GM19467 (cell line): ENCODE measurements around the gene BNC2.

Source experiments
- ATAC-seq: cut with Tn5 transposase; IDR thresholded peaks from one replicate; pipeline ENCODE4 v1.9.1; 2021; ENCODE audit warnings: mild to moderate bottlenecking, moderate library complexity; ENCODE audit not compliant: unreplicated experiment

The BNC2 gene

DNA sequence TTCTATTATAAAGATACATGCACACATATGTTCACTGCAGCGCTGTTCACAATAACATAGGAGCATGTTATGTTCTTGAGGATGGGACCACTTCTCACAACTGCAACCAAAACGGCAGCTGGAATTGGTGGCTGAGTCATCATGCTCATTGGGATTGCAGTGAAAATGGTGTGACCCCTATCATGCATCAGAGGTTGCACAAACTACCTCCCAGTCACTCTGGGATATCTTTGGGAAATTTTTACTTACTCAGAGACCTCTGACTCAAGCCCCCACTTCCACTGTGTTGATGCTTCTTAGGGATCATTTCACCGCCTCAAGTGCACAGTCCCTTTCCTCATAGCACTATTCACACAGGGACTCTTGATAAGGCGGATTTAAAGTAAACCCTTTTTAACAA, 474.1 kb downstream of the BNC2 start:
- ATAC-seq, result no peak

DNA sequence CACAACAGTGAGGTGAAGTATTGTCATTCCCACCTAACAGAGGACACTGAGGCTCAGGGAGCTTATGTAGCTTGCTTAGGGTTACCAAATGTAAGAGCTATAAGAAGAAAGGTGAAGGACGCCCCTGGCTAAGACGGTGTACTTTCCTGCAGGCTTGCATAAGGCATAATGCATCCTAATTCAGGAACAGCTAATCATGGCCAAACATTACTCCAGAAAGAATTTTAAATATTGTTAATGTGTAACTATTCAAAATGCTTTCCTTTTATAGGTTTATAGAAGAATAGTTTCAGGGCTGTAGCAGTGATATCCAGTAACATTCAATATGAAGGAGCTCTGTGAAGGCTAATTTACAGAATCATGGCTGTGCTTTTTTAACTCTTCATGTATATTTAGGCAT, 479.1 kb downstream of the BNC2 start:
- ATAC-seq, result no peak

DNA sequence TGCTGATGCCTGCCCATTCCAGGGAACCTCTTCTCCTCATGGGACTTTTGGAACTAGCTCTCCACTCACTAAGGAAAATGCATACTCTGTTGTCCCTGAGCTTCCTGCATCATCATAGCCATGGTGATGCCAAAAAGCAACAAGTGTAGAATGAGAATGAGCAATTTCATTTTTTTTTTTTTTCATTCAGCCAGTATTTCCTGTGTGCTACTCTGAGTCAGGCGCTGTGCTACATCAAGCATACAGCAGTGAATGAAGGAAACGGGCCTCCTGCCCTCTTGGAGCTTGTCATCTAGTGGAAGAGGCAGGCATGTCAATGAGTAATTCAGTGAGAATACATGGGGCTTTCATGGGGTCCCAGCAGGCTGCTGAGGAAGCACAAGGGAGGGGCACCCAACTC, 483.1 kb downstream of the BNC2 start:
- ATAC-seq, result no peak

DNA sequence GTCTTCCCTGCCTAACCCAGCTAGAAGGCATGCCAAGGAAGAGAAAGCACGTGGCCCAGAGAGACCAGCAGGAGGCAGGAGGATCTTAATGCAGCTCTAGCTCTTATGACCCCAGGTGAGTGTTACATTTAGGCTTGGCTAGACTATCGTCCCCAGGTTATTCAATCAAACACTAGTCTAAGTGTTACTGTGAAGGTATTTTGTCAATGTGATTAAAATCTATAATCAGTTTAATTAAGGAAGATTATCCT, 483.7 kb downstream of the BNC2 start:
- no peak for ATAC-seq

DNA sequence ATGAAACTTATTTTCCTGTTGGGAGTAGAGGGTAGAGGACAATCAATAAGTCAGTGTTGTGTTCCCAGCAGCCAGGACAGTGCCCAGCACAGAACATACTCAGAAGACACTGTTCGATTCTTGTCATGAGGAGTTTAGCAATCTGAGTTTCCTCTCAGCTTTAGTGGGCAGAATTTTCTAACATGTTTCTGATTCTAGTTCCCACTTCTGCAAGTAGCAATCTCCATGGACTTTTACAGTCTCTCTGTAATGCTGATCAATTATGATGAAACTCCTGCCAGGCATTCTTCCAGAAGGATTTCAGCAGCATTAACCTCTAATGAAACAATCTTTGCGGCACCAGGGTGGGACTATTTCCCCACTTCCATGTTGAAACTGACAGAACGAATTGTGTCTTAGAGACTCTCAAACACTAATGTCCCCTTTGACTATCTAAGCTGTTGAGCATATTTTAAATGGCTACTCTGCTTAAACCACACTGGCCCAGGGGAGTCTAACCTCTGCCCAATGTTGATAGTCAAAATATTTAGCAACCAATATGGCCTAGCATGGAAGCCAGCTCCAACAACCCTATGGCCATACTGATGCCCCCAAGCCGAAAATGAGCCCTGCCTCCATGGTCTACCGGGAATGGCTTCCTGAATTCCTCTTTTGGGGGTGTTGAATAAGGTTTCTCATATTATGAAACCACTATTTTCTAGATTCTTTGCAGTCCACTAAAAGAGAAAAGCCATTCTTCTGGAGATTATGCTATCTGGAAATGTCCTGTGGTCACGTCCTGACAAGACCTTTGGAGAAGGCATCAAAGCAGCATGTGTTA, 484.3 kb downstream of the BNC2 start:
- no peak for ATAC-seq

DNA sequence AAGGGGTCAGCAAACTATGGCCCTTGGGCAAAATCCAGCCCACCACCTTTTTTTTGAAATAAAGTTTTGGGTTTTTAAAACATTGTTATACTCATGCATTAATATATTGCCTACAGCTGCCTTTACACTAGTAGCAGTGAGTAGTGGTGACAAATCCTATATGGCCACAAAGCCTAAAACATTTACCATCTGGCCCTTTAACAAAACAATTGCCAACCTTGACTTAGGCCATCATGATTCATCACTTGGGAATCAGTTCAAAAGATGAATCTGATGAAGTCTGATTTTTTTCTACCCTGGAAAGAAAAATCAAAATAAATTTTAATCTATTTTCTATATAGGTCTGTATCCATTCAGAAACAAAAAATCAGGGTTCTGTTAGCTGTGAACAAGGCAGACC, 484.9 kb downstream of the BNC2 start:
- no peak for ATAC-seq

DNA sequence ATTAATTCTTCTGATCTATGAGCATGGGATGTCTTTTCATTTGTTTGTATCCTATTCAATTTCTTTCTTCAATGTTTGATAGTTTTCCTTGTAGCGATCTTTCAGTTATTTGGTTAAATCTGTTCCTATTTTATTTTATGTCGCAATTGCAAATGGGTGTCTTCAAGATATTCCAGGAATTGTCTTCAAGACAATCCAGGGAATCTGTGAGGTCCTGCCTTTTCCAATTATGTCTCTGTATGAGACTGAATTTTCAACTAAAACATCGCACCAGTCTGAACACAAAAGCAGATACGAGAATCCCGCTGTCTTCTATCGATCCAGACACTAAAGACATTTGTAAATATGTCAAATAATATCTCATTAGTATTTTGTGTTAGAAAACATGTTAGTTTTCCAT, 485.5 kb downstream of the BNC2 start:
- ATAC-seq, result no peak

DNA sequence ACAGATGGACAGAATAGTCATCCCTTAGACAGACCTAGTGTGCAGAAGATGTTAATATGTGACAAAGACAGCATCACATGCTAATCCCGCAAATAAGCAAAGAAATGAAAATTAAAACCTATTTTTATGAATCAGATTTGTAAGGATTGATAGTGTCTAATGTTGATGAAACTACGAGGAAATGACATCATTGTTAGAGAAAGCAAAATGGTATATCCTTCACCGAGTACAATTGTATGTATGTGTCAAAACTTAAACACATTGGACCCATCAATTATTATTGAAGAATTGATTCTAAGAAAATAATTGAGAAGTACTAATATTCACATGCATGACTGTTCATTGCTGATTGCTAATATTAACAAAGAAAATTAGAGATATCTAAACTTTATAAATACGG, 493.2 kb downstream of the BNC2 start:
- ATAC-seq, result no peak

DNA sequence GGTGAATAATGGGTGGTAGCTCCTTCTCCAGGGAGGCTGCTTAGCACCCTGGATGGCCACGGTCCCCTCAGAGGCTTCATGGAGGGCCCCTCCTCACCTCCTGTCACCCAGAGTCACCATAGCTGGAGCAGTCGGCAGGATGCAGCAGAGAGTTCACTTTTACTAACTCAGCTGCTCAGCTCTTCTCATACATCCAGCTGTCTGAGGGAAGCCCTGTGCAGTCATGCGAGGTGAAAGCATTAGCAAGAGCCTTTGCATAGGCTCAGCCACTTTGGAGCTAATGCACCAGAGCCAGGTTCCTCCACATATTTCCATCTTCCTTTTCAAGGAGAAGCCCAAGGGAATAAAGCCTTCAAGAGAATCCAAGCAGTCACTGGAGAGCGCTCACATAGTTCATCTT, 499.2 kb downstream of the BNC2 start:
- ATAC-seq, result no peak

DNA sequence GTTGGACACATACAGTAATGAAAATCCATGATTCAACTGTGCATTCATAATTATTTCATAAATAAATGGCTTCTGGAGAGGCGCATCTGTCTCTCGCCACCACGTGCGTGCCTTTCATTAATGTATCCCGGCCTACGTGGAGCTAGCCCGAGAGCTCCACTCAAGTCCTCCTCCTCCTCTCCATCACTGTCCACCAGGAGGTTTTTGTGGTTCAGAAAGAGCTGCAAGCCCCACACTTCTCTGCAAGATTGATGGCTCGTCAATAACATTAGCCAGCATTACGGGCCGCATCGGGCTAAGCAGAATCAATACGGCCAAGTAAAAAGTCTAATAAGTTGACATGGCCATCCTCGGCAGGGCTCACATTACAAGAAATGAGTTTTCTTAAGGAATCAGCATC, 499.8 kb downstream of the BNC2 start:
- ATAC-seq, result no peak

DNA sequence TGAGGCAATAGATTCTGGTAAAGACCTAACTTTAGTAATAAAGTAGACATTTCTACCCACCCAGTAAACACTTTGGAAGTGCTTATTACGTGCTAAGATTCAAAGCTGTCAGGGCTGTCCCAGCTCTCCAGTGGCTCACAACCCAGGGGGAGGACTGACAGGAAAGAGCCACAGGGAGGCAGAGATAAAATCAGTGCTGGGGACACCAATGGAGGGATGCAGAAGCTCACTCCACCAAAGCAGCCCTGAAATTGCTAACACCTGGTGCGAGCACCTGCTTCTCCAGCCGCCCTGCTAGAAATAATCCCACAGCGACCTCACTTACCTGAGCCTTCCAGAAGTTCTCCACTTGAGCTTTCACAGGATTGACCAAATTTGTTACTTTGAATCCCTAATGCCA, 501.0 kb downstream of the BNC2 start:
- ATAC-seq, result no peak

DNA sequence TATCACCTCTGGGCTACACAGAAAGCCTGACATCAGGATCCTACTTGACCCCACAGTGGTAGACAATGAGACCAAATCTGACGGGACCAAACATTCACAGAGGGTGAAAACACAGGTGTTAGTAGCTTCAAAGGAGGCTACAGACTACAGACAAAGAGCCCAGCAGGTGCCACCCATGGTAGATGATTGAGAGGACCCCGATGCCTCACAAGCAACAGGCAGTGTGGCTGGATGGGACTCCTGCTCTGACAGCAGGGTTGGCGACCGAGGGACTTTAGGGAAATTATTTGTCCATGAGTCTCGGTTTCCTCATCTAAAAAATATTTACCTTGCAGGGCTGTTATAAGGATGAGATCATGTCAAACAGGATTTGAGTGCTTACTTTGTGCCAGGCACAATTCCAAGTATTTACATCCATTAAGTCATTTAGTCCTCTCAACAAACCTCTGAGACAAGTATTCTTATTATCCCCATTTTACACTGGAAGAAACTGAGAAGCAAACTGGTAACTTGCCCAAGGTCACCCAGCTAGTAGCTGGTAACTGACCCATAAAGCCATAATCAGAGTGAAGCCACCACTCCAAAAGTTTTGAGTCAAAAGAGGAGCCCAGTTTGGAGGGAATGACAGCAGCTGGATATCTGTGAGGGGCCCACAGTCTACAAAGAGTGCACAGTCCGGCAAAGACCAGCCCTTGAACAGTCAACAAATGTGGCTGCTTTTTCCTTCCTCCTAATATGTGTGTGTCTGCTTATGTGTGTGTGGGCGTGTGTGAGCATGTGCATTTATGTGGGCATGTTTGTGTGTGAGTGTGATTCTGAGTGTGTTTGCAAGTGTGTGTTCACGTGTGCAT, 502.0 kb downstream of the BNC2 start:
- ATAC-seq, result no peak

DNA sequence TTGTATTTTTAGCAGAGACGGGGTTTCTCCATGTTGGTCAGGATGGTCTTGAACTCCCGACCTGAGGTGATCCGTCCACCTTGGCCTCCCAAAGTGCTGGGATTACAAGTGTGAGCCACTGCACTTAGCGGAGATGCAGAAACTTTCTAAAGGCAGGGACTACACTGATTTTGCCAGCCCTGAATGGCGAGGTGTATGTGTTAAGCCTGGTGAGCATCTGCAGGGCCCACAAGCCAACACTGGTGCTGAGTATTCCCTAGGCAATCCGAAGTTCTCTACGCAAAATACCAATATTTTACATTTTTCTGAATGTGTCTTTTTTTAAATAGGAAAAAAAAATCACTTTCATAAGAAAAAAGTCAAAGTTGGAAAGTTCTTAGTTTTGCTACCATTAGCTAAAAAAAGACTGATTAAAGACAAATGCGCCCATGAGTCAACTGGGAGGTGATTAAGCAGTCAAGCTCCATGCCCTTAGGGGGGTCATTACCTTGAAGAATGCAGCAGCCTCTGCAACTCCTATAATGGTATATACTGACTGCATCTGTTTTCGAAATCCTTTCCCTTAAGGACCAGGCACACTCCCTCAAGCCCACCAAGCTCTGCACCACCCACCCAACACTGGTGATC, 502.8 kb downstream of the BNC2 start:
- ATAC-seq, result no peak

DNA sequence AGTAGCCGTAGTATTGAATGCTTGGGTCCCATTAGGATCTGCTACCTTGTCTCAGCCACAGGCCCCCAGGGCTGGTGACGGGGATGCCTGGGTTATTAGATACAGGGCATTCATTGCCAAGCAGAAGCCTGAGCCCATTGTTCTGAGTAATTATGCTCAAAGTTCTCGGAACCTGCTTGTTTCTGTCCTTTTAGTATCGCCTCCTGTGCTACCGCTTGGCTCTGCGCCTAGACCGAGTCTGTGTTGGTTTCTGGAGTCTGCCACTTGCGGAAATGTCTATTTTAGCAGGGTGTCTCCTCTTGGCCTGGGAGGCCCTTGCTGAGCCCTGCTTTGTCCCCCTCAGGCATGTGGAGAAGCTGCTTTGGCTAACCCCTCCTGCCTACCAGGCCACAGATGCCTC, 506.1 kb downstream of the BNC2 start:
- ATAC-seq, result no peak

DNA sequence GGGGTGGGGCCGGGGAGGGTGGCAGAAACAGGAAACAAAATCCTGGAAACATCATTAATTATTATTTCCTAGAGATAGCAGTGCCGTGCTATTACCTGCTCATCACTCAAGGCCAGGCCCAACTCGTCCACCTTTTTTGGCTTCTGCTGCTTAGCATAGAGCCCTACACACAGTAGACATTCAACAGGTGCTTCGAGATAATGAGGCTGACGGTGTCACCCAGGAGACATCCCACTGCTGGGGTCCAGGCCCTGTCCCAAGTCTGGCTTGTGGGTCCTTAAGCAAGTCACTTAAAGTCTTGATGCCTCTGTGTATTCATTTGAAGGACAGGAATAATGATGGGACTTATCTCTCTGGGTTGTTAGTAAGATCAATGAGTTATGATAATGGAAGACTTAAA, 506.6 kb downstream of the BNC2 start:
- ATAC-seq, result no peak

DNA sequence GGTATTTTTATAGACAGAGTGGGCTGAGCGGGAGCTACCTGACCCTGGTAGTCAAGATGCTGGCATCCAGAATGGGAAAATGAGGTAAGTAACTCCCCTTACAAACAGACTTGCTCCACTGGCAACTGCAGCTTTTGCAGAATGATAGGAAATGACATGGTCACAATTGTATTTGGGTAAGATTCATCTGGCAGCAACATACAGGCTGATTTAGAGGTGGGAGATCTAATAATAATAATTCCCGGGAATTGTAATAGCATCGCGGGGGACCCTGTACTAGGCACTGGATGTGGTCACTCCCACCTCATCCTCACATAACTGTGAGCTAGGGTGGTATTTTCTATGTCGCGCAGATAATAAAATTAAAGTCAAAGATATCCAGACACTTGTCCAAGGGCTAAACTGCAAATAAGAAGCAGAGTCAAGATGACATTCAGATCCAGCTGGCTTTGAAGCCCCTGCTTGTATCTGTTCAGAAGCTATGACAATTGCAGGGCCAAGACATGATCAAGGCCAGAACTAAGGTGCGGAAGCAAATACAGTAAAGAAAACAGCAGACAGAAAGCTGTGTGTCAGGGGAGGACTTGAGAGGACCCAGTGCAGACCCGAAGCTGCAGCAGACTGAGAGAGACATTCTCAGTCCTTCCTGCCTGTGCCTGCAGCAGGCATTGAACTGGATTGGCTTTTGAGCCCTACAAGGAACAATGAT, 507.2 kb downstream of the BNC2 start:
- no peak for ATAC-seq

DNA sequence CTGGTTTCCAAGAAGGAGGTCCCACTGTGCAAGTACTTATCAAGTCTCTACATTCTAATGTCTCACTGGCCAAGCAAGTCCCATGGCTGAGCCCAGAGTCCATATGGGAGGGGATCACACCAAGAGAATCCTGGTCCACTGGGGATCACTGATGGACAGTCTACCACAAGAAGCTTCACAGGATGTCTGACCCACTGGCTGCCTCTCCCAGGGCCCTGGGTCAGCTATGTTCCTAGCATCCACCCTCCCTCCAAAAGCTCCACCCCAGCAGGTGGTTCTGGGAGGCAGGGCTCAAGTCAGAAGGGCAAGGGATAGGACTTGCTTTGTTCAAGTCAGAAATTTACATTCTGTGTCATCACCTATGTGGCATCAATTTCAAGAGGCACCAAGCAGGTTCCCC, 508.5 kb downstream of the BNC2 start:
- no peak for ATAC-seq

DNA sequence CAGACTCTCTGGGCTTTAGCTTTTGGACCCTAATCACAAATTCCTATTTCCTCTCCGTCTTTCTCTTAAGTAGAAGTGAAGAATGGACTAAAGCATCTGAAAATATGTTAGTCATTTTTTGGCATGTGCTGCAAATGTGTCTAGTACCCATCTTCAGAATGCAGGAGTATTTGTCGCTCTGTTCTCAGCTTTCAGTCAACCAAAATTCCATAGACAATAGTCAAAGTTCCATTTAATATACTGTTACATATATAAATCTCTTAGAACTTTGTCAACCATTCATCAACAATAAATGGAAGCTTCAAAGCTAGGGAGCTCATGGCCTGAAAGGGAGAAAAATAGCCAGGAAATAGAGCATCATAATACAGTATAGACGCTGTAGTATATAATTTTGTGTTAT, 509.4 kb downstream of the BNC2 start:
- no peak for ATAC-seq

DNA sequence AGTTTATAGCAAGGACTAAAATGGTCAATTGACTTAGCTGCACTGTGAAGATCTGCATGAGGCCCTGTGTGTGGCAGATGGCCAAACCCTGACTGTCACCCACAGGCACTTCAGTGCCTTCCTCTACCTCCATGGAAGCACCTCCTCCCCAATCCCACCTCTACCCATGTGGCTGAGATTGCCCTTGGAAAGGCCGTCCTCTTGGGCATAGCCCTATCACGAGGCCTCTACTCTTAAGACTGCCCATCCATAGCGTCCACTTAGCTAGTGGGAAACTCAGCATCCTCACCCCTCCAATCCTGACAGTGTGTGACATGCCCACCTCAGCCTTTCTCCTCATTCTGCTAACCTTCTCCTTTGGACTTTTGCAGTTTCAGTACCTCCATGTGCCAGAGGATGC, 510.2 kb downstream of the BNC2 start:
- no peak for ATAC-seq
